HepG2 (cell line): ENCODE results near the gene ACTL6A. TPM values are rescaled to one million over a fixed set of nuclear protein-coding genes. Genes with fewer than 3 reads are reported as not detected.

Experiments used
- FOXJ3 ChIP-seq: sonication (generic); formaldehyde crosslinking; IDR thresholded peaks from 2 replicates; pipeline ENCODE4 v1.4.0; 2020; ENCODE audit warnings: missing genetic modification reagents, mild to moderate bottlenecking, borderline replicate concordance
- HCFC1 ChIP-seq: fragments of 150-350 bp; IDR thresholded peaks from 2 replicates; pipeline ENCODE4 v1.6.1; 2014; ENCODE audit warnings: low read depth, low read length
- ISL2 ChIP-seq: sonication (generic); formaldehyde crosslinking; IDR thresholded peaks from 2 replicates; pipeline ENCODE4 v1.5.0; 2020; ENCODE audit warnings: missing genetic modification reagents
- KLF6 ChIP-seq: IDR thresholded peaks from 2 replicates; pipeline ENCODE4 v1.8.0; 2016; ENCODE audit warnings: missing biosample characterization, missing genetic modification reagents
- PPARG ChIP-seq: conservative IDR thresholded peaks from 2 replicates; pipeline ENCODE4 v1.6.1; 2016; ENCODE audit warnings: missing biosample characterization, missing genetic modification reagents
- RFX5 ChIP-seq: IDR thresholded peaks from 2 replicates; pipeline ENCODE4 v1.6.1; 2011; ENCODE audit warnings: low read depth, low read length, improper control_type of control experiment
- SALL1 ChIP-seq: sonication (generic); formaldehyde crosslinking; IDR thresholded peaks from 2 replicates; pipeline ENCODE4 v1.8.0; 2022; ENCODE audit warnings: mild to moderate bottlenecking, missing genetic modification reagents
- SETDB1 ChIP-seq: sonication (generic); formaldehyde crosslinking; IDR thresholded peaks from 2 replicates; pipeline ENCODE4 v1.5.1; 2020; ENCODE audit warnings: missing genetic modification reagents, mild to moderate bottlenecking, borderline replicate concordance
- ZBTB20 ChIP-seq: sonication (generic); formaldehyde crosslinking; IDR thresholded peaks from 2 replicates; pipeline ENCODE4 v1.8.1; 2023; ENCODE audit warnings: missing genetic modification reagents, low read depth, mild to moderate bottlenecking, borderline replicate concordance
- ZKSCAN8 ChIP-seq: IDR thresholded peaks from 2 replicates; pipeline ENCODE4 v1.6.1; 2016; ENCODE audit warnings: borderline replicate concordance, missing genetic modification reagents, missing compliant biosample characterization
- ZNF20 ChIP-seq: sonication (generic); formaldehyde crosslinking; IDR thresholded peaks from 2 replicates; pipeline ENCODE4 v1.4.0; 2020; ENCODE audit warnings: mild to moderate bottlenecking, moderate library complexity, missing genetic modification reagents
- ZNF230 ChIP-seq: sonication (generic); formaldehyde crosslinking; IDR thresholded peaks from 2 replicates; pipeline ENCODE4 v1.4.0; 2020; ENCODE audit warnings: mild to moderate bottlenecking, missing genetic modification reagents
- ZNF563 ChIP-seq: sonication (generic); formaldehyde crosslinking; IDR thresholded peaks from 2 replicates; pipeline ENCODE4 v1.8.0; 2022; ENCODE audit warnings: mild to moderate bottlenecking, moderate library complexity, missing genetic modification reagents
- ZSCAN21 ChIP-seq: sonication (generic); formaldehyde crosslinking; IDR thresholded peaks from 2 replicates; pipeline ENCODE4 v1.8.0; 2022; ENCODE audit warnings: mild to moderate bottlenecking, missing genetic modification reagents, moderate library complexity, borderline replicate concordance
- polyA plus RNA-seq, 8 experiments: library from polyadenylated mRNA; depleted of rRNA in 3 of 8; stranded (reverse) in 7 of 8; unstranded in 1 of 8; fragments of >200 nt; fragmentation: Illumina TruSeq in 4 of 8; extraction: Trizol in 4 of 8; gene quantifications; 2 replicates each; pipeline versions ENCODE4 v1.2.1 to v1.2.3, GENCODE V29; 2011 to 2016; ENCODE audit warnings: low read depth in 4 of 8, missing spikeins in 1 of 8, mixed read lengths in 1 of 8; ENCODE audit not compliant: insufficient read depth in 1 of 8
- total RNA-seq, 5 experiments: library from RNA; depleted of rRNA; stranded (reverse); fragments of >200 nt; fragmentation: Illumina TruSeq; extraction: Trizol; gene quantifications; 2 replicates each; pipeline ENCODE4 v1.2.3, GENCODE V29; 2016; ENCODE audit warnings: low read depth in 1 of 5
- TF ChIP-seq, protein P1 (sequence below): sonication (generic); formaldehyde crosslinking; IDR thresholded peaks from 2 replicates; pipeline ENCODE4 v1.5.1; 2020; ENCODE audit warnings: missing genetic modification reagents, mild to moderate bottlenecking, borderline replicate concordance
- TF ChIP-seq, protein P2 (sequence below): IDR thresholded peaks from 2 replicates; pipeline ENCODE4 v1.6.1; 2016; ENCODE audit warnings: mild to moderate bottlenecking
- TF ChIP-seq, protein P3 (sequence below): IDR thresholded peaks from 2 replicates; pipeline ENCODE4 v1.6.1; 2012; ENCODE audit warnings: inconsistent platforms
- TF ChIP-seq, protein P4 (sequence below): sonication (generic); formaldehyde crosslinking; IDR thresholded peaks from 2 replicates; pipeline ENCODE4 v1.8.1; 2022; ENCODE audit warnings: low read depth, mild to moderate bottlenecking, missing genetic modification reagents
- TF ChIP-seq, protein P5 (sequence below): sonication (generic); formaldehyde crosslinking; IDR thresholded peaks from 2 replicates; pipeline ENCODE4 v1.8.1; 2023; ENCODE audit warnings: mild to moderate bottlenecking, missing genetic modification reagents

ACTL6A gene
- total and polyA plus RNA-seq, 2 of the 13 experiments (the other 11 are each of a cell fraction or from before 2014, with no cell fraction given), result 58.1 to 84.1 TPM

DNA sequence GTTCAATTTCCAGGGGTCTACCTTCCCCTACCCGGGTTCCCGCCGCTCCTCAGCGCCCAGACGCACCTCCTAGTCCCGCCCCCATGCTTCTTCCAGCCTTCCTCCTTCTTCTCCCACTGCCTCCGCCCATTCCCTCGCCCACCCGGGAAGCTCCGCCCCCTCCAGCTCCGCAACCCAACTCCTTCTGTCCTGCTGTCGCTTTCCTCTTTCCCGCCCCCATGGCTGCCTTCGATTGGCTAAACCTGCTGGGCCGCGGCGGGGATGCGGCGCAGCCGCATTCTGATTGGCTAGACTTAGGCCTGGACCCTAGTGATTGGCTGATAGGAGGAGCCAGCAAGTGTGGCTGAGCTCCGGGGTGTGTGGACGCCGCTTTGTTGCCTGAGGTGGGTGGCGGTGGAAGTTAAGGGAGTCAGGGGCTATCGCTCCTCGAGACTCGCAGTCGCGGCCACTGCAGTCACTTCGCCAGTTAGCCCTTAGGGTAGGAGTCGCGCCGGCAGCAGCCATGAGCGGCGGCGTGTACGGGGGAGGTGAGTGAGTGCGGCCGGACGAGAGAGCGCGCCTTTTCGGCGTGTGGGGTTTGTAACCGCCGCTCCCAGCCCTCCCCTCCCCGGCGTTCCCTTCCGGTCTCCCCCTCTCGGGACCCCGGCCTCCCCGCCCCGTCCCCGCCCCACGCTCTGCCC lies at the start of gene ACTL6A (continued):
- TF ChIP-seq, protein P1, sequence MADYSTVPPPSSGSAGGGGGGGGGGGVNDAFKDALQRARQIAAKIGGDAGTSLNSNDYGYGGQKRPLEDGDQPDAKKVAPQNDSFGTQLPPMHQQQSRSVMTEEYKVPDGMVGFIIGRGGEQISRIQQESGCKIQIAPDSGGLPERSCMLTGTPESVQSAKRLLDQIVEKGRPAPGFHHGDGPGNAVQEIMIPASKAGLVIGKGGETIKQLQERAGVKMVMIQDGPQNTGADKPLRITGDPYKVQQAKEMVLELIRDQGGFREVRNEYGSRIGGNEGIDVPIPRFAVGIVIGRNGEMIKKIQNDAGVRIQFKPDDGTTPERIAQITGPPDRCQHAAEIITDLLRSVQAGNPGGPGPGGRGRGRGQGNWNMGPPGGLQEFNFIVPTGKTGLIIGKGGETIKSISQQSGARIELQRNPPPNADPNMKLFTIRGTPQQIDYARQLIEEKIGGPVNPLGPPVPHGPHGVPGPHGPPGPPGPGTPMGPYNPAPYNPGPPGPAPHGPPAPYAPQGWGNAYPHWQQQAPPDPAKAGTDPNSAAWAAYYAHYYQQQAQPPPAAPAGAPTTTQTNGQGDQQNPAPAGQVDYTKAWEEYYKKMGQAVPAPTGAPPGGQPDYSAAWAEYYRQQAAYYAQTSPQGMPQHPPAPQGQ (CRISPR knock-in tag), result no peak
- TF ChIP-seq ISL2 (CRISPR knock-in tag) (peak; percentile 60), RFX5 (peak; percentile 64), ZBTB20 (no peak), ZNF230 (CRISPR knock-in tag) (0 out of 2 replicates have a peak, but pooled peaks have one; percentile 57), KLF6 (peak; percentile 70; the same call in 1 of the 2 replicates), SETDB1 (no peak), ZKSCAN8 (no peak; the same call in 1 of the 2 replicates), ZNF20 (no peak), HCFC1 (no peak; the same call in 1 of the 2 replicates), ZSCAN21 (no peak), ZNF563 (CRISPR knock-in tag) (peak; percentile 52), SALL1 (CRISPR knock-in tag) (peak; percentile 45; the same call in 1 of the 2 replicates), FOXJ3 (CRISPR knock-in tag) (no peak), PPARG (CRISPR knock-in tag) (peak; percentile 34; the same call in 1 of the 2 replicates)
- TF ChIP-seq, protein P2, sequence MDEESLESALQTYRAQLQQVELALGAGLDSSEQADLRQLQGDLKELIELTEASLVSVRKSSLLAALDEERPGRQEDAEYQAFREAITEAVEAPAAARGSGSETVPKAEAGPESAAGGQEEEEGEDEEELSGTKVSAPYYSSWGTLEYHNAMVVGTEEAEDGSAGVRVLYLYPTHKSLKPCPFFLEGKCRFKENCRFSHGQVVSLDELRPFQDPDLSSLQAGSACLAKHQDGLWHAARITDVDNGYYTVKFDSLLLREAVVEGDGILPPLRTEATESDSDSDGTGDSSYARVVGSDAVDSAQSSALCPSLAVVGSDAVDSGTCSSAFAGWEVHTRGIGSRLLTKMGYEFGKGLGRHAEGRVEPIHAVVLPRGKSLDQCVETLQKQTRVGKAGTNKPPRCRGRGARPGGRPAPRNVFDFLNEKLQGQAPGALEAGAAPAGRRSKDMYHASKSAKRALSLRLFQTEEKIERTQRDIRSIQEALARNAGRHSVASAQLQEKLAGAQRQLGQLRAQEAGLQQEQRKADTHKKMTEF (CRISPR knock-in tag), result peak; percentile 81; the same call in 1 of the 2 replicates
- TF ChIP-seq, protein P3, sequence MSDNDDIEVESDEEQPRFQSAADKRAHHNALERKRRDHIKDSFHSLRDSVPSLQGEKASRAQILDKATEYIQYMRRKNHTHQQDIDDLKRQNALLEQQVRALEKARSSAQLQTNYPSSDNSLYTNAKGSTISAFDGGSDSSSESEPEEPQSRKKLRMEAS, result peak; percentile 72
- TF ChIP-seq, protein P4, sequence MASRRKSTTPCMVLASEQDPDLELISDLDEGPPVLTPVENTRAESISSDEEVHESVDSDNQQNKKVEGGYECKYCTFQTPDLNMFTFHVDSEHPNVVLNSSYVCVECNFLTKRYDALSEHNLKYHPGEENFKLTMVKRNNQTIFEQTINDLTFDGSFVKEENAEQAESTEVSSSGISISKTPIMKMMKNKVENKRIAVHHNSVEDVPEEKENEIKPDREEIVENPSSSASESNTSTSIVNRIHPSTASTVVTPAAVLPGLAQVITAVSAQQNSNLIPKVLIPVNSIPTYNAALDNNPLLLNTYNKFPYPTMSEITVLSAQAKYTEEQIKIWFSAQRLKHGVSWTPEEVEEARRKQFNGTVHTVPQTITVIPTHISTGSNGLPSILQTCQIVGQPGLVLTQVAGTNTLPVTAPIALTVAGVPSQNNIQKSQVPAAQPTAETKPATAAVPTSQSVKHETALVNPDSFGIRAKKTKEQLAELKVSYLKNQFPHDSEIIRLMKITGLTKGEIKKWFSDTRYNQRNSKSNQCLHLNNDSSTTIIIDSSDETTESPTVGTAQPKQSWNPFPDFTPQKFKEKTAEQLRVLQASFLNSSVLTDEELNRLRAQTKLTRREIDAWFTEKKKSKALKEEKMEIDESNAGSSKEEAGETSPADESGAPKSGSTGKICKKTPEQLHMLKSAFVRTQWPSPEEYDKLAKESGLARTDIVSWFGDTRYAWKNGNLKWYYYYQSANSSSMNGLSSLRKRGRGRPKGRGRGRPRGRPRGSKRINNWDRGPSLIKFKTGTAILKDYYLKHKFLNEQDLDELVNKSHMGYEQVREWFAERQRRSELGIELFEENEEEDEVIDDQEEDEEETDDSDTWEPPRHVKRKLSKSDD (CRISPR knock-in tag), result no peak
- TF ChIP-seq, protein P5, sequence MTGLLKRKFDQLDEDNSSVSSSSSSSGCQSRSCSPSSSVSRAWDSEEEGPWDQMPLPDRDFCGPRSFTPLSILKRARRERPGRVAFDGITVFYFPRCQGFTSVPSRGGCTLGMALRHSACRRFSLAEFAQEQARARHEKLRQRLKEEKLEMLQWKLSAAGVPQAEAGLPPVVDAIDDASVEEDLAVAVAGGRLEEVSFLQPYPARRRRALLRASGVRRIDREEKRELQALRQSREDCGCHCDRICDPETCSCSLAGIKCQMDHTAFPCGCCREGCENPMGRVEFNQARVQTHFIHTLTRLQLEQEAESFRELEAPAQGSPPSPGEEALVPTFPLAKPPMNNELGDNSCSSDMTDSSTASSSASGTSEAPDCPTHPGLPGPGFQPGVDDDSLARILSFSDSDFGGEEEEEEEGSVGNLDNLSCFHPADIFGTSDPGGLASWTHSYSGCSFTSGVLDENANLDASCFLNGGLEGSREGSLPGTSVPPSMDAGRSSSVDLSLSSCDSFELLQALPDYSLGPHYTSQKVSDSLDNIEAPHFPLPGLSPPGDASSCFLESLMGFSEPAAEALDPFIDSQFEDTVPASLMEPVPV (CRISPR knock-in tag), result peak; percentile 44; the same call in 1 of the 2 replicates
